SK-N-SH treated with all-trans-retinoic acid at 6 μM for 48 hours (cell line): ENCODE measurements around the gene SNAPC1.

Experiments used
- ATAC-seq: fragments of 200-7000 bp; cut with Tn5 transposase; 3 replicates; pipeline ENCODE4 v1.9.1; 2020; ENCODE audit warnings: mild to moderate bottlenecking, moderate library complexity
- ARNTL ChIP-seq: fragments of 450-650 bp; formaldehyde crosslinking; IDR thresholded peaks from 2 replicates; pipeline ENCODE4 v1.5.0; 2020; ENCODE audit warnings: low read depth, mild to moderate bottlenecking, moderate library complexity, borderline replicate concordance
- BACH2 ChIP-seq: fragments of 250-450 bp; sonication (Bioruptor Pico); IDR thresholded peaks from 2 replicates; pipeline ENCODE4 v1.9.0; 2021; ENCODE audit warnings: mild to moderate bottlenecking, borderline replicate concordance
- CSDC2 ChIP-seq: fragments of 250-450 bp; sonication (Bioruptor Pico); IDR thresholded peaks from 2 replicates; pipeline ENCODE4 v1.5.0; 2020; ENCODE audit warnings: mild to moderate bottlenecking, moderate library complexity
- ESRRG ChIP-seq: fragments of 250-450 bp; sonication (Bioruptor Pico); IDR thresholded peaks from 2 replicates; pipeline ENCODE4 v1.6.1; 2021; ENCODE audit warnings: mild to moderate bottlenecking
- GLIS3 ChIP-seq: fragments of 250-450 bp; sonication (Bioruptor Pico); IDR thresholded peaks from 2 replicates; pipeline ENCODE4 v1.5.0; 2020; ENCODE audit warnings: mild to moderate bottlenecking, moderate library complexity
- OSR1 ChIP-seq: fragments of 250-450 bp; sonication (Bioruptor Pico); IDR thresholded peaks from 2 replicates; pipeline ENCODE4 v1.8.0; 2022; ENCODE audit warnings: moderate library complexity, mild to moderate bottlenecking, inconsistent platforms
- PPARA ChIP-seq: fragments of 250-450 bp; sonication (Bioruptor Pico); IDR thresholded peaks from 2 replicates; pipeline ENCODE4 v1.5.0; 2020; ENCODE audit warnings: mild to moderate bottlenecking, borderline replicate concordance
- RARB ChIP-seq: fragments of 250-450 bp; sonication (Bioruptor Pico); IDR thresholded peaks from 2 replicates; pipeline ENCODE4 v1.8.0; 2021; ENCODE audit warnings: mild to moderate bottlenecking, moderate library complexity
- SNAI2 ChIP-seq: fragments of 250-450 bp; sonication (Bioruptor Pico); IDR thresholded peaks from 2 replicates; pipeline ENCODE4 v1.5.0; 2020; ENCODE audit warnings: mild to moderate bottlenecking, moderate library complexity
- TCF4 ChIP-seq: fragments of 250-450 bp; sonication (Bioruptor Pico); IDR thresholded peaks from 2 replicates; pipeline ENCODE4 v1.8.0; 2021; ENCODE audit warnings: mild to moderate bottlenecking, moderate library complexity, borderline replicate concordance
- TOX ChIP-seq: fragments of 250-450 bp; sonication (Bioruptor Pico); IDR thresholded peaks from 2 replicates; pipeline ENCODE4 v1.8.0; 2021; ENCODE audit warnings: mild to moderate bottlenecking, moderate library complexity, borderline replicate concordance
- ZC3H10 ChIP-seq: fragments of 250-450 bp; sonication (Bioruptor Pico); IDR thresholded peaks from 2 replicates; pipeline ENCODE4 v1.5.1; 2021; ENCODE audit warnings: mild to moderate bottlenecking, moderate library complexity
- ZFP3 ChIP-seq: fragments of 250-450 bp; sonication (Bioruptor Pico); IDR thresholded peaks from 2 replicates; pipeline ENCODE4 v1.5.0; 2020; ENCODE audit warnings: mild to moderate bottlenecking, moderate library complexity
- ZFP30 ChIP-seq: fragments of 450-650 bp; formaldehyde crosslinking; IDR thresholded peaks from 2 replicates; pipeline ENCODE4 v1.5.0; 2022; ENCODE audit warnings: mild to moderate bottlenecking, moderate library complexity
- ZNF565 ChIP-seq: fragments of 450-650 bp; formaldehyde crosslinking; conservative IDR thresholded peaks from 2 replicates; pipeline ENCODE4 v1.5.0; 2020; ENCODE audit warnings: low read depth, mild to moderate bottlenecking, moderate library complexity
- ZNF70 ChIP-seq: fragments of 450-650 bp; formaldehyde crosslinking; IDR thresholded peaks from 2 replicates; pipeline ENCODE4 v1.5.0; 2020; ENCODE audit warnings: mild to moderate bottlenecking, moderate library complexity
- ZNF8 ChIP-seq: fragments of 450-650 bp; formaldehyde crosslinking; IDR thresholded peaks from 2 replicates; pipeline ENCODE4 v1.5.0; 2020; ENCODE audit warnings: mild to moderate bottlenecking, moderate library complexity
- TF ChIP-seq, protein P1 (sequence below): fragments of 250-450 bp; sonication (Bioruptor Pico); IDR thresholded peaks from 2 replicates; pipeline ENCODE4 v1.5.0; 2020; ENCODE audit warnings: mild to moderate bottlenecking, moderate library complexity
- TF ChIP-seq, protein P2 (sequence below): fragments of 250-450 bp; sonication (Bioruptor Pico); IDR thresholded peaks from 2 replicates; pipeline ENCODE4 v1.5.1; 2021; ENCODE audit warnings: mild to moderate bottlenecking, moderate library complexity
- TF ChIP-seq, protein P3 (sequence below): fragments of 250-450 bp; sonication (Bioruptor Pico); IDR thresholded peaks from 2 replicates; pipeline ENCODE4 v1.8.0; 2020; ENCODE audit warnings: mild to moderate bottlenecking, moderate library complexity, borderline replicate concordance
- TF ChIP-seq, protein P4 (sequence below): fragments of 250-450 bp; sonication (Bioruptor Pico); IDR thresholded peaks from 2 replicates; pipeline ENCODE4 v1.5.1; 2020; ENCODE audit warnings: low read depth, mild to moderate bottlenecking, moderate library complexity

SNAPC1 gene

DNA sequence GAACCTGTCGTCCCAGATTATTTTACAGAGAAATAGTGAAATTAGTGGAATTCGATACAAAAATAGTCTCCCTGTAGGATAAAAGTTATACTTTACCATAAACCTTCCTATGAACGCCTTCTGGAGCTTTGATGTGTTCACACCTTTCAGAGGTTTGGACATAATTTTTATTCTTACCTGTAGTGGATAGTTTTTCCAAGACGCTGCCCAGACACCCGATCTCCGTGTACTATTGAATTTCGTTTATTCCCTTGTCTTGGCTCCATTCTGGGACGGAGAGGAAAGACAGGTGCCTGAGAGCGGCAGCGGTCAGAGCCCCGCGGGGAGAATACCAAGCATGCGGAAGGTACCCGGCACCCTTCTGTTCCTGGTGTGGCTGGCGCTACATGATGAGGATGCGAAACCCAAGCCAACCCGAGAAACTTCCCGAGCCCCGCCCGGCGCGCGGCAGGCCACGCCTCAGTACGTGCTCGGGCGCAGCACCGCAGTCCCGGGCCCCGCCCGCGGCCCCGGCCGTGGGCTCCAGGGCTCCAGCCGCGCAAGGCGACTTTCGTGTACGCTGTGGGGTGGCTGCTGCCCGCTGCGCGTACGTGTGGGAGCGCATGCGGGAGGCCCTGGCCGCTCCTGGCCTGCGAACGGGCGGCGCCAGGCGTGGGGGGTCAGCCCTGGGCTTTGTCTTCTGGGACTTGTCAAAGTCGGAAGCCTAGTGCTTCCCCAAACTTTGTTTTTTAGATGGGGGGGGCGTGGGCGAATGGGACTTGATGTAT lies 11.3 kb upstream of the SNAPC1 start:
- peak; percentile 56 for ATAC-seq
- TF ChIP-seq ZFP30 (CRISPR knock-in tag) (no peak), BACH2 (no peak), ARNTL (CRISPR knock-in tag) (no peak), SNAI2 (CRISPR knock-in tag) (no peak), ZNF70 (CRISPR knock-in tag) (no peak), RARB (CRISPR knock-in tag) (no peak), CSDC2 (CRISPR knock-in tag) (no peak), ZNF565 (no peak), PPARA (CRISPR knock-in tag) (no peak), TCF4 (CRISPR knock-in tag) (no peak), ZNF8 (CRISPR knock-in tag) (no peak), GLIS3 (CRISPR knock-in tag) (no peak), ESRRG (no peak), ZFP3 (no peak), OSR1 (CRISPR knock-in tag) (no peak)
- TF ChIP-seq, protein P1, sequence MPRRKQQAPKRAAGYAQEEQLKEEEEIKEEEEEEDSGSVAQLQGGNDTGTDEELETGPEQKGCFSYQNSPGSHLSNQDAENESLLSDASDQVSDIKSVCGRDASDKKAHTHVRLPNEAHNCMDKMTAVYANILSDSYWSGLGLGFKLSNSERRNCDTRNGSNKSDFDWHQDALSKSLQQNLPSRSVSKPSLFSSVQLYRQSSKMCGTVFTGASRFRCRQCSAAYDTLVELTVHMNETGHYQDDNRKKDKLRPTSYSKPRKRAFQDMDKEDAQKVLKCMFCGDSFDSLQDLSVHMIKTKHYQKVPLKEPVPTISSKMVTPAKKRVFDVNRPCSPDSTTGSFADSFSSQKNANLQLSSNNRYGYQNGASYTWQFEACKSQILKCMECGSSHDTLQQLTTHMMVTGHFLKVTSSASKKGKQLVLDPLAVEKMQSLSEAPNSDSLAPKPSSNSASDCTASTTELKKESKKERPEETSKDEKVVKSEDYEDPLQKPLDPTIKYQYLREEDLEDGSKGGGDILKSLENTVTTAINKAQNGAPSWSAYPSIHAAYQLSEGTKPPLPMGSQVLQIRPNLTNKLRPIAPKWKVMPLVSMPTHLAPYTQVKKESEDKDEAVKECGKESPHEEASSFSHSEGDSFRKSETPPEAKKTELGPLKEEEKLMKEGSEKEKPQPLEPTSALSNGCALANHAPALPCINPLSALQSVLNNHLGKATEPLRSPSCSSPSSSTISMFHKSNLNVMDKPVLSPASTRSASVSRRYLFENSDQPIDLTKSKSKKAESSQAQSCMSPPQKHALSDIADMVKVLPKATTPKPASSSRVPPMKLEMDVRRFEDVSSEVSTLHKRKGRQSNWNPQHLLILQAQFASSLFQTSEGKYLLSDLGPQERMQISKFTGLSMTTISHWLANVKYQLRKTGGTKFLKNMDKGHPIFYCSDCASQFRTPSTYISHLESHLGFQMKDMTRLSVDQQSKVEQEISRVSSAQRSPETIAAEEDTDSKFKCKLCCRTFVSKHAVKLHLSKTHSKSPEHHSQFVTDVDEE (CRISPR knock-in tag): no peak
- TF ChIP-seq, protein P2, sequence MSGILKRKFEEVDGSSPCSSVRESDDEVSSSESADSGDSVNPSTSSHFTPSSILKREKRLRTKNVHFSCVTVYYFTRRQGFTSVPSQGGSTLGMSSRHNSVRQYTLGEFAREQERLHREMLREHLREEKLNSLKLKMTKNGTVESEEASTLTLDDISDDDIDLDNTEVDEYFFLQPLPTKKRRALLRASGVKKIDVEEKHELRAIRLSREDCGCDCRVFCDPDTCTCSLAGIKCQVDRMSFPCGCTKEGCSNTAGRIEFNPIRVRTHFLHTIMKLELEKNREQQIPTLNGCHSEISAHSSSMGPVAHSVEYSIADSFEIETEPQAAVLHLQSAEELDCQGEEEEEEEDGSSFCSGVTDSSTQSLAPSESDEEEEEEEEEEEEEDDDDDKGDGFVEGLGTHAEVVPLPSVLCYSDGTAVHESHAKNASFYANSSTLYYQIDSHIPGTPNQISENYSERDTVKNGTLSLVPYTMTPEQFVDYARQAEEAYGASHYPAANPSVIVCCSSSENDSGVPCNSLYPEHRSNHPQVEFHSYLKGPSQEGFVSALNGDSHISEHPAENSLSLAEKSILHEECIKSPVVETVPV: no peak
- TF ChIP-seq, protein P3, sequence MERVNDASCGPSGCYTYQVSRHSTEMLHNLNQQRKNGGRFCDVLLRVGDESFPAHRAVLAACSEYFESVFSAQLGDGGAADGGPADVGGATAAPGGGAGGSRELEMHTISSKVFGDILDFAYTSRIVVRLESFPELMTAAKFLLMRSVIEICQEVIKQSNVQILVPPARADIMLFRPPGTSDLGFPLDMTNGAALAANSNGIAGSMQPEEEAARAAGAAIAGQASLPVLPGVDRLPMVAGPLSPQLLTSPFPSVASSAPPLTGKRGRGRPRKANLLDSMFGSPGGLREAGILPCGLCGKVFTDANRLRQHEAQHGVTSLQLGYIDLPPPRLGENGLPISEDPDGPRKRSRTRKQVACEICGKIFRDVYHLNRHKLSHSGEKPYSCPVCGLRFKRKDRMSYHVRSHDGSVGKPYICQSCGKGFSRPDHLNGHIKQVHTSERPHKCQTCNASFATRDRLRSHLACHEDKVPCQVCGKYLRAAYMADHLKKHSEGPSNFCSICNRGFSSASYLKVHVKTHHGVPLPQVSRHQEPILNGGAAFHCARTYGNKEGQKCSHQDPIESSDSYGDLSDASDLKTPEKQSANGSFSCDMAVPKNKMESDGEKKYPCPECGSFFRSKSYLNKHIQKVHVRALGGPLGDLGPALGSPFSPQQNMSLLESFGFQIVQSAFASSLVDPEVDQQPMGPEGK (CRISPR knock-in tag): no peak
- TF ChIP-seq, protein P4, sequence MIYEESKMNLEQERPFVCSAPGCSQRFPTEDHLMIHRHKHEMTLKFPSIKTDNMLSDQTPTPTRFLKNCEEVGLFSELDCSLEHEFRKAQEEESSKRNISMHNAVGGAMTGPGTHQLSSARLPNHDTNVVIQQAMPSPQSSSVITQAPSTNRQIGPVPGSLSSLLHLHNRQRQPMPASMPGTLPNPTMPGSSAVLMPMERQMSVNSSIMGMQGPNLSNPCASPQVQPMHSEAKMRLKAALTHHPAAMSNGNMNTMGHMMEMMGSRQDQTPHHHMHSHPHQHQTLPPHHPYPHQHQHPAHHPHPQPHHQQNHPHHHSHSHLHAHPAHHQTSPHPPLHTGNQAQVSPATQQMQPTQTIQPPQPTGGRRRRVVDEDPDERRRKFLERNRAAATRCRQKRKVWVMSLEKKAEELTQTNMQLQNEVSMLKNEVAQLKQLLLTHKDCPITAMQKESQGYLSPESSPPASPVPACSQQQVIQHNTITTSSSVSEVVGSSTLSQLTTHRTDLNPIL (CRISPR knock-in tag): no peak

DNA sequence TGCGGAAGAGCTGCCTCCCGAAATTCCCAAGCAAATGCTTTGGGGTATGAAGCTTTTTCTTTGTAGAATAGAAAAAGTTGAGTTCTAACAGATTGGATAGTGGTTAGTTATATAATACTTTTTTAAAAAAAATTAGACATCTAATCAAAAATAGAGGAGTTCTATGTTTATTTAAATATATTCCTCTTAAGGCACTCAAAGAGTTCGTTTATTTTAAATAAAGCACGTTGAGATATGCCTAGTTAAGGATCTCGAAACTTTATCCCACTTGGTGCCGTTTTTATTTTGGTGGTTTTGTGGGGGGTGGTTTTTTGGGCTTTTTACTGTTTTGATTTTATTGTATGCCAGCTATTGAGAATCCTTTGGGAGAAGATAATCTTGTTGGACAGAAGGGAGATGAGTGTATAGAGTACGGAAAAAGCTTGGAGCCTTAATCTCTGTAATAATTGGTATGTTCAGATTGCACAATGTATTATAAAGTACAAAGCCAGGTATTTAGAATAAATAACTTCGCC lies 10.7 kb upstream of the SNAPC1 start:
- no peak for ATAC-seq
- TF ChIP-seq ARNTL (CRISPR knock-in tag): no peak
- no peak for TF ChIP-seq OSR1 (CRISPR knock-in tag)
- TF ChIP-seq RARB (CRISPR knock-in tag): no peak
- TF ChIP-seq ZNF565: no peak
- TF ChIP-seq TOX (CRISPR knock-in tag): no peak
- TF ChIP-seq ZFP3: no peak
- TF ChIP-seq CSDC2 (CRISPR knock-in tag): no peak
- TF ChIP-seq, protein P3 (CRISPR knock-in tag): no peak
- no peak for TF ChIP-seq PPARA (CRISPR knock-in tag)
- TF ChIP-seq ZC3H10 (CRISPR knock-in tag): no peak
